OCI-LY3 (cell line): ENCODE measurements around the gene OPN3.

ENCODE experiments used
- H2AFZ ChIP-seq: fragments of 200-600, 300-600 bp; shearing (Covaris generic); 2 replicates; pipeline ENCODE4 v1.6.0; 2014; ENCODE audit warnings: antibody characterized with exemption, low read depth, low read length
- H3K27ac ChIP-seq: fragments of 200-600, 300-600 bp; sonication (generic); 2 replicates; pipeline ENCODE4 v1.5.1; 2014; ENCODE audit warnings: mild to moderate bottlenecking, low read length, moderate library complexity, mixed read lengths
- H3K27me3 ChIP-seq: fragments of 200-600, 300-600 bp; sonication (generic); 2 replicates; pipeline ENCODE4 v1.6.1; 2014; ENCODE audit warnings: low read depth, low read length, mixed read lengths
- H3K36me3 ChIP-seq: fragments of 200-600, 300-600 bp; sonication (generic); replicated peaks from 2 replicates; pipeline ENCODE3; 2014; ENCODE audit warnings: low read depth, low read length, mixed read lengths
- H3K4me1 ChIP-seq: fragments of 300-600, 200-600 bp; sonication (generic); 2 replicates; pipeline ENCODE4 v1.6.1; 2014; ENCODE audit warnings: low read length, mixed read lengths
- H3K4me2 ChIP-seq: fragments of 200-600, 300-600 bp; sonication (generic); 2 replicates; pipeline ENCODE4 v1.6.1; 2014; ENCODE audit warnings: low read length, mixed read lengths
- H3K4me3 ChIP-seq: fragments of 300-600, 200-600 bp; sonication (generic); 2 replicates; pipeline ENCODE4 v1.5.1; 2014; ENCODE audit warnings: antibody characterized with exemption, mild to moderate bottlenecking, low read length, moderate library complexity
- H3K79me2 ChIP-seq: fragments of 300-600, 200-600 bp; shearing (Covaris generic); 2 replicates; pipeline ENCODE4 v1.6.1; 2014; ENCODE audit warnings: mild to moderate bottlenecking, low read length, mixed read lengths
- H3K9ac ChIP-seq: fragments of 300-600, 200-600 bp; shearing (Covaris generic); 2 replicates; pipeline ENCODE4 v1.6.0; 2014; ENCODE audit warnings: mild to moderate bottlenecking, low read length, moderate library complexity
- H3K9me3 ChIP-seq: fragments of 200-600, 300-600 bp; shearing (Covaris generic); 2 replicates; pipeline ENCODE4 v1.6.1; 2014; ENCODE audit warnings: low read length, mixed read lengths; ENCODE audit not compliant: insufficient read depth
- H4K20me1 ChIP-seq: fragments of 200-600, 300-600 bp; sonication (generic); 2 replicates; pipeline ENCODE4 v1.6.1; 2016; ENCODE audit warnings: low read length, mixed read lengths; ENCODE audit not compliant: insufficient read depth
- EZH2phosphoT487 ChIP-seq: fragments of 200-600 bp; shearing (Covaris generic); IDR thresholded peaks from 2 replicates; pipeline ENCODE4 v1.6.1; 2018; ENCODE audit warnings: antibody characterized with exemption, mixed run types, low read depth
- TF ChIP-seq, protein P1 (sequence below): fragments of 200-600, 300-600 bp; sonication (generic); IDR thresholded peaks from 2 replicates; pipeline ENCODE4 v1.5.1; 2014; ENCODE audit warnings: antibody characterized with exemption, low read length, low read depth

Gene OPN3

DNA sequence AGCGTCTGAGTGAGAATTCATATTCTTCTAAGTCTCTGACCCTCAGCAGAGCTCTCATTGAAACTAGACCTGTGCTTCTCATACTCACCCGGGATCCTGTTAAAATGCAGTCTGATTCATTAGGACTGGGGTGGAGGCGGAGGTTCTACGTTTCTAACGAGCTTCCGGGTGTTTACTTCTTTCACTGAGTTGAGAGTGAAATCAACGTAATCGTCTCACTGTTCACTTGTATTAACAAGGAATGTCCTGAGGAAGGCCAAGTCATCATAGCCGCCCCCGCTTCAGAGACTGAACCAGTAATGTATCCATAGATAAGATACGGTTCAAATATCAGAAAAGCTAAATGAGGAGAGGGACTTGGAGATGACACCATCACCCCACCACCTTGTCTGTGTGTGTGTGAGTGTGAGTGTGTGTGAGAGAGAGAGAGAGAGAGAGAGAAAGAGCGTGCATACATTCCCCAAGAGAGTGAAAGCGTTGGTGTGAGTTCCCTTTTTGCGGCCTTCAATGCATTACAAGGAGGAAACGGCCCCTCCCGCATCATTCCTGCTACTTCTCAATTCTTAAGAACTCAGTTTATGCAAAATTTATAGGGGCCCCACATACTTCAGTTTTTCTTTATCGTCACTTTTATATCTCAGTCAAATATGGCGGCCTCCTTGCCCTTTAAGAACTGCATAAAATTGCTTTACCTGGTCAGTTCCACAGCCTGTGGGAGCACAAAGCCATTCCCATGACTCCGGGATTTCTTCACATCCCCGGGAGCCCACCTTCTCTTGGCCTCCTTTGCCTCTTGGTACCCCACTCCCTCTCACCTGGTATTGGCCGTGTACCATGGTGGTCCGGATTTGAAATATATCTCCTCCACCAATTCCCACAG lies 88.2 kb downstream of the OPN3 start:
- Histone ChIP-seq H3K79me2 (no peaks in the 10 kb centered on the region), H3K36me3 (no peaks in the 10 kb centered on the region), H3K9ac (peak overlapping the region; percentile 52), H3K9me3 (no peaks in the 10 kb centered on the region), H2AFZ (peak overlapping the region; percentile 91), H3K4me2 (peak overlapping the region; percentile 76), H3K27ac (peak overlapping the region; percentile 55), H3K4me1 (peaks cover 17% of the 10 kb centered on the region), H3K4me3 (peak overlapping the region; percentile 65), H4K20me1 (no peaks in the 10 kb centered on the region), H3K27me3 (no peaks in the 10 kb centered on the region)
- no peak for TF ChIP-seq EZH2phosphoT487
- TF ChIP-seq, protein P1, sequence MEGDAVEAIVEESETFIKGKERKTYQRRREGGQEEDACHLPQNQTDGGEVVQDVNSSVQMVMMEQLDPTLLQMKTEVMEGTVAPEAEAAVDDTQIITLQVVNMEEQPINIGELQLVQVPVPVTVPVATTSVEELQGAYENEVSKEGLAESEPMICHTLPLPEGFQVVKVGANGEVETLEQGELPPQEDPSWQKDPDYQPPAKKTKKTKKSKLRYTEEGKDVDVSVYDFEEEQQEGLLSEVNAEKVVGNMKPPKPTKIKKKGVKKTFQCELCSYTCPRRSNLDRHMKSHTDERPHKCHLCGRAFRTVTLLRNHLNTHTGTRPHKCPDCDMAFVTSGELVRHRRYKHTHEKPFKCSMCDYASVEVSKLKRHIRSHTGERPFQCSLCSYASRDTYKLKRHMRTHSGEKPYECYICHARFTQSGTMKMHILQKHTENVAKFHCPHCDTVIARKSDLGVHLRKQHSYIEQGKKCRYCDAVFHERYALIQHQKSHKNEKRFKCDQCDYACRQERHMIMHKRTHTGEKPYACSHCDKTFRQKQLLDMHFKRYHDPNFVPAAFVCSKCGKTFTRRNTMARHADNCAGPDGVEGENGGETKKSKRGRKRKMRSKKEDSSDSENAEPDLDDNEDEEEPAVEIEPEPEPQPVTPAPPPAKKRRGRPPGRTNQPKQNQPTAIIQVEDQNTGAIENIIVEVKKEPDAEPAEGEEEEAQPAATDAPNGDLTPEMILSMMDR, result no peak

- H3K4me3 ChIP-seq, result no peak overlapping the region
- H3K79me2 ChIP-seq, result no peaks in the 10 kb centered on the region
- H3K9me3 ChIP-seq, result no peaks in the 10 kb centered on the region
These were observed 89.9 kb downstream of the OPN3 start for GRCh38 chr1:241550318-241550717.

GRCh38 chr1:241548008-241548407 lies 92.2 kb downstream of the OPN3 start:
- peaks cover 17% of the 10 kb centered on the region for H3K4me1 ChIP-seq
- H3K27ac ChIP-seq, result no peak overlapping the region
- H2AFZ ChIP-seq, result no peak overlapping the region
- TF ChIP-seq, protein P1, result no peak
- no peak for TF ChIP-seq EZH2phosphoT487
- H3K79me2 ChIP-seq, result no peaks in the 10 kb centered on the region
- H3K4me2 ChIP-seq, result no peak overlapping the region
- H3K27me3 ChIP-seq, result no peaks in the 10 kb centered on the region
- no peaks in the 10 kb centered on the region for H3K36me3 ChIP-seq
- no peak overlapping the region for H3K9ac ChIP-seq
- H3K9me3 ChIP-seq, result no peaks in the 10 kb centered on the region
- no peak overlapping the region for H3K4me3 ChIP-seq
- H4K20me1 ChIP-seq, result no peaks in the 10 kb centered on the region

More at GRCh38 chr1:241550318-241550717, 89.9 kb downstream of the OPN3 start:
- no peaks in the 10 kb centered on the region for H3K27me3 ChIP-seq
- H3K36me3 ChIP-seq, result no peaks in the 10 kb centered on the region
- TF ChIP-seq, protein P1, result no peak
- no peak for TF ChIP-seq EZH2phosphoT487
- H4K20me1 ChIP-seq, result no peaks in the 10 kb centered on the region
- no peak overlapping the region for H3K27ac ChIP-seq
- H3K4me1 ChIP-seq, result peaks cover 17% of the 10 kb centered on the region
- no peak overlapping the region for H2AFZ ChIP-seq
- no peak overlapping the region for H3K4me2 ChIP-seq
- no peak overlapping the region for H3K9ac ChIP-seq
